Activated naive CD4-positive, alpha-beta T cell treated with anti-CD3 and anti-CD28 coated beads, Interleukin-2, amount 50 U/mL, for 24 hours (primary cell): ENCODE data around the gene PTAR1.

ENCODE experiments used
- H3K27ac Mint-ChIP-seq: one replicate; pipeline ENCODE4 v1.8.0; 2021; ENCODE audit warnings: mild to moderate bottlenecking, mixed read lengths
- H3K27me3 Mint-ChIP-seq: one replicate; pipeline ENCODE4 v1.8.0; 2021; ENCODE audit warnings: mixed read lengths
- H3K36me3 Mint-ChIP-seq: one replicate; pipeline ENCODE4 v1.8.0; 2021; ENCODE audit warnings: mixed read lengths
- H3K4me1 Mint-ChIP-seq: one replicate; pipeline ENCODE4 v1.8.0; 2021; ENCODE audit warnings: mixed read lengths
- H3K4me3 Mint-ChIP-seq: one replicate; pipeline ENCODE4 v1.8.0; 2021; ENCODE audit warnings: mild to moderate bottlenecking, mixed read lengths
- H3K9me3 Mint-ChIP-seq: one replicate; pipeline ENCODE4 v1.8.0; 2021; ENCODE audit warnings: mixed read lengths

Gene PTAR1

GRCh38 chr9:69719367-69719766 lies 40.4 kb downstream of the PTAR1 start:
- no peak overlapping the region for H3K27ac Mint-ChIP-seq
- no peak overlapping the region for H3K4me3 Mint-ChIP-seq
- H3K27me3 Mint-ChIP-seq: no peaks in the 10 kb centered on the region
- H3K9me3 Mint-ChIP-seq: no peaks in the 10 kb centered on the region
- peaks cover 31% of the 10 kb centered on the region for H3K36me3 Mint-ChIP-seq
- H3K4me1 Mint-ChIP-seq: no peaks in the 10 kb centered on the region

- no peaks in the 10 kb centered on the region for H3K27me3 Mint-ChIP-seq
- no peaks in the 10 kb centered on the region for H3K9me3 Mint-ChIP-seq
- no peaks in the 10 kb centered on the region for H3K4me1 Mint-ChIP-seq
- H3K4me3 Mint-ChIP-seq: no peak overlapping the region
- no peak overlapping the region for H3K27ac Mint-ChIP-seq
- H3K36me3 Mint-ChIP-seq: peaks cover 26% of the 10 kb centered on the region
Measured at GRCh38 chr9:69718218-69718617, 41.6 kb downstream of the PTAR1 start.

GRCh38 chr9:69715825-69716224 lies 44.0 kb downstream of the PTAR1 start:
- Mint-ChIP-seq H3K36me3 (peaks cover 22% of the 10 kb centered on the region), H3K4me3 (no peak overlapping the region), H3K27ac (no peak overlapping the region), H3K4me1 (no peaks in the 10 kb centered on the region), H3K27me3 (no peaks in the 10 kb centered on the region), H3K9me3 (no peaks in the 10 kb centered on the region)

GRCh38 chr9:69715096-69715495 lies 44.7 kb downstream of the PTAR1 start:
- H3K4me1 Mint-ChIP-seq: no peaks in the 10 kb centered on the region
- H3K27ac Mint-ChIP-seq: no peak overlapping the region
- H3K27me3 Mint-ChIP-seq: no peaks in the 10 kb centered on the region
- H3K4me3 Mint-ChIP-seq: no peak overlapping the region
- no peaks in the 10 kb centered on the region for H3K9me3 Mint-ChIP-seq
- H3K36me3 Mint-ChIP-seq: peaks cover 22% of the 10 kb centered on the region

GRCh38 chr9:69697475-69697874 lies 62.3 kb downstream of the PTAR1 start:
- H3K9me3 Mint-ChIP-seq: peaks cover 36% of the 10 kb centered on the region
- no peak overlapping the region for H3K4me3 Mint-ChIP-seq
- no peak overlapping the region for H3K27ac Mint-ChIP-seq
- peaks cover 9% of the 10 kb centered on the region for H3K36me3 Mint-ChIP-seq
- H3K4me1 Mint-ChIP-seq: no peaks in the 10 kb centered on the region
- H3K27me3 Mint-ChIP-seq: peaks cover 8% of the 10 kb centered on the region

- Mint-ChIP-seq H3K27me3 (peaks cover 11% of the 10 kb centered on the region), H3K9me3 (peaks cover 34% of the 10 kb centered on the region), H3K4me1 (no peaks in the 10 kb centered on the region), H3K4me3 (no peak overlapping the region), H3K27ac (no peak overlapping the region), H3K36me3 (peaks cover 9% of the 10 kb centered on the region)
Measured at GRCh38 chr9:69696802-69697201, 63.0 kb downstream of the PTAR1 start.

GRCh38 chr9:69689991-69690538 lies 69.7 kb downstream of the PTAR1 start:
- peaks cover 10% of the 10 kb centered on the region for H3K27me3 Mint-ChIP-seq
- H3K9me3 Mint-ChIP-seq: peaks cover 10% of the 10 kb centered on the region
- H3K4me1 Mint-ChIP-seq: no peaks in the 10 kb centered on the region
- H3K36me3 Mint-ChIP-seq: no peaks in the 10 kb centered on the region
- H3K27ac Mint-ChIP-seq: no peak overlapping the region
- H3K4me3 Mint-ChIP-seq: no peak overlapping the region

- H3K4me3 Mint-ChIP-seq: no peak overlapping the region
- no peaks in the 10 kb centered on the region for H3K36me3 Mint-ChIP-seq
- H3K4me1 Mint-ChIP-seq: no peaks in the 10 kb centered on the region
Measured at GRCh38 chr9:69683927-69684326, 75.9 kb downstream of the PTAR1 start.

GRCh38 chr9:69678843-69679538 lies 80.8 kb downstream of the PTAR1 start:
- peaks cover 1% of the 10 kb centered on the region for H3K27me3 Mint-ChIP-seq
- no peak overlapping the region for H3K27ac Mint-ChIP-seq
- no peaks in the 10 kb centered on the region for H3K36me3 Mint-ChIP-seq
- no peaks in the 10 kb centered on the region for H3K9me3 Mint-ChIP-seq
- H3K4me3 Mint-ChIP-seq: no peak overlapping the region
- peaks cover 14% of the 10 kb centered on the region for H3K4me1 Mint-ChIP-seq

More at GRCh38 chr9:69683927-69684326, 75.9 kb downstream of the PTAR1 start:
- H3K27me3 Mint-ChIP-seq: peaks cover 1% of the 10 kb centered on the region
- no peak overlapping the region for H3K27ac Mint-ChIP-seq
- H3K9me3 Mint-ChIP-seq: no peaks in the 10 kb centered on the region

- Mint-ChIP-seq H3K9me3 (no peaks in the 10 kb centered on the region), H3K36me3 (no peaks in the 10 kb centered on the region), H3K27ac (no peak overlapping the region), H3K4me1 (peaks cover 20% of the 10 kb centered on the region), H3K27me3 (peaks cover 1% of the 10 kb centered on the region), H3K4me3 (no peak overlapping the region)
Measured at GRCh38 chr9:69677931-69678330, 81.9 kb downstream of the PTAR1 start.

- Mint-ChIP-seq H3K4me3 (no peak overlapping the region), H3K27me3 (peaks cover 6% of the 10 kb centered on the region), H3K9me3 (no peaks in the 10 kb centered on the region), H3K36me3 (no peaks in the 10 kb centered on the region), H3K4me1 (peaks cover 30% of the 10 kb centered on the region), H3K27ac (no peak overlapping the region)
Measured at GRCh38 chr9:69675563-69675962, 84.2 kb downstream of the PTAR1 start.

- Mint-ChIP-seq H3K4me1 (peaks cover 30% of the 10 kb centered on the region), H3K9me3 (no peaks in the 10 kb centered on the region), H3K4me3 (no peak overlapping the region), H3K27me3 (peaks cover 6% of the 10 kb centered on the region), H3K27ac (peak overlapping the region; percentile 71), H3K36me3 (no peaks in the 10 kb centered on the region)
Measured at GRCh38 chr9:69674716-69675438, 84.9 kb downstream of the PTAR1 start.

- peak overlapping the region; percentile 71 for H3K27ac Mint-ChIP-seq
- H3K27me3 Mint-ChIP-seq: peaks cover 5% of the 10 kb centered on the region
- peak overlapping the region; percentile 34 for H3K4me3 Mint-ChIP-seq
- no peaks in the 10 kb centered on the region for H3K36me3 Mint-ChIP-seq
- peaks cover 30% of the 10 kb centered on the region for H3K4me1 Mint-ChIP-seq
- no peaks in the 10 kb centered on the region for H3K9me3 Mint-ChIP-seq
Measured at GRCh38 chr9:69674112-69674685, 85.6 kb downstream of the PTAR1 start.

- Mint-ChIP-seq H3K36me3 (no peaks in the 10 kb centered on the region), H3K9me3 (no peaks in the 10 kb centered on the region), H3K27me3 (peaks cover 5% of the 10 kb centered on the region), H3K4me1 (peaks cover 30% of the 10 kb centered on the region), H3K27ac (no peak overlapping the region), H3K4me3 (peak overlapping the region; percentile 86)
Measured at GRCh38 chr9:69673311-69673640, 86.5 kb downstream of the PTAR1 start.

- Mint-ChIP-seq H3K4me3 (peak overlapping the region; percentile 86), H3K27ac (no peak overlapping the region), H3K9me3 (no peaks in the 10 kb centered on the region), H3K27me3 (peaks cover 5% of the 10 kb centered on the region), H3K4me1 (peaks cover 30% of the 10 kb centered on the region), H3K36me3 (no peaks in the 10 kb centered on the region)
Measured at GRCh38 chr9:69672596-69673310, 87.1 kb downstream of the PTAR1 start.
